Nephron progenitor cell (in vitro differentiated cells): ENCODE data around the gene VDR.

ENCODE experiments used
- DNase-seq: peaks from one replicate; pipeline ENCODE4 v3.0.0; 2021
- H3K27ac Mint-ChIP-seq: 2 replicates; pipeline ENCODE4 v1.8.0; 2021; ENCODE audit warnings: mild to moderate bottlenecking, moderate library complexity, mixed read lengths
- H3K27me3 Mint-ChIP-seq: 2 replicates; pipeline ENCODE4 v1.8.0; 2021; ENCODE audit warnings: mild to moderate bottlenecking, low read depth, mixed read lengths; ENCODE audit not compliant: poor library complexity
- H3K36me3 Mint-ChIP-seq: 2 replicates; pipeline ENCODE4 v1.8.0; 2021; ENCODE audit warnings: low read depth, mixed read lengths
- H3K4me1 Mint-ChIP-seq: 2 replicates; pipeline ENCODE4 v1.8.0; 2021; ENCODE audit warnings: mixed read lengths
- H3K4me3 Mint-ChIP-seq: 2 replicates; pipeline ENCODE4 v1.8.0; 2021; ENCODE audit warnings: mild to moderate bottlenecking, moderate library complexity, mixed read lengths
- H3K9me3 Mint-ChIP-seq: 2 replicates; pipeline ENCODE4 v1.8.0; 2021; ENCODE audit warnings: mild to moderate bottlenecking, moderate library complexity, mixed read lengths
- CTCF ChIP-seq: fragments of 200-600 bp; sonication (generic); IDR thresholded peaks from 2 replicates; pipeline ENCODE4 v1.5.0; 2021; ENCODE audit warnings: antibody characterized with exemption

Gene VDR

GRCh38 chr12:47896022-47896421 lies 8.8 kb downstream of the VDR start:
- H3K4me1 Mint-ChIP-seq, result no peaks in the 10 kb centered on the region
- no peak overlapping the region for H3K4me3 Mint-ChIP-seq
- DNase-seq, result no peak
- no peaks in the 10 kb centered on the region for H3K9me3 Mint-ChIP-seq
- H3K36me3 Mint-ChIP-seq, result no peaks in the 10 kb centered on the region
- H3K27me3 Mint-ChIP-seq, result peaks cover 64% of the 10 kb centered on the region
- no peak for TF ChIP-seq CTCF
- no peak overlapping the region for H3K27ac Mint-ChIP-seq

- Mint-ChIP-seq H3K27ac (no peak overlapping the region), H3K27me3 (peaks cover 50% of the 10 kb centered on the region), H3K36me3 (no peaks in the 10 kb centered on the region), H3K4me3 (no peak overlapping the region), H3K9me3 (no peaks in the 10 kb centered on the region), H3K4me1 (no peaks in the 10 kb centered on the region)
- no peak for DNase-seq
- no peak for TF ChIP-seq CTCF
Observed at GRCh38 chr12:47894652-47895051, 10.1 kb downstream of the VDR start.

- peaks cover 44% of the 10 kb centered on the region for H3K27me3 Mint-ChIP-seq
- H3K36me3 Mint-ChIP-seq, result no peaks in the 10 kb centered on the region
- TF ChIP-seq CTCF, result no peak
- no peaks in the 10 kb centered on the region for H3K4me1 Mint-ChIP-seq
- H3K9me3 Mint-ChIP-seq, result no peaks in the 10 kb centered on the region
- no peak overlapping the region for H3K27ac Mint-ChIP-seq
- no peak overlapping the region for H3K4me3 Mint-ChIP-seq
- no peak for DNase-seq
Observed at GRCh38 chr12:47894068-47894467, 10.7 kb downstream of the VDR start.

DNA sequence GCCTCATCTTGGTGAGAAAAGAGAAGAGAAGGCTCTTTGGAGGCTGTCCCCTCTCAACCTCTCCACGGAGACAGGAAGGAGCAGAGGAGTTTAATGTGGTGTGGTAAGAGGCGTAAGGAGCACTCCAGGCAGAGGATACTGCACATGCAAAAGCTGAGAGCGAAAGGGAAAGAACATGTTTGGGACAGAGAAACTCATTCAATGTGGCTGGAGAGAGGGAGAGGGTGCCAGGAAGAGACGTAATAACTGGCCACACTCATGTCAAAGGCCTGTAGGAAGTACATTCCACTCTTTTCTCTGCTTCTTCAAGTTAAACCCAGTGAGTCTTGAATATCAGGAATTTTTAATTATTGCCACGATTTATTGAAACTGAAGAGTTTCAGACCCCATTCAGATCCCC lies 12.0 kb downstream of the VDR start:
- no peak overlapping the region for H3K4me3 Mint-ChIP-seq
- no peaks in the 10 kb centered on the region for H3K9me3 Mint-ChIP-seq

GRCh38 chr12:47891356-47891755 lies 13.4 kb downstream of the VDR start:
- H3K4me1 Mint-ChIP-seq, result no peaks in the 10 kb centered on the region

More for the DNA sequence above, 12.0 kb downstream of the VDR start:
- Mint-ChIP-seq H3K27me3 (peaks cover 38% of the 10 kb centered on the region), H3K36me3 (no peaks in the 10 kb centered on the region), H3K27ac (no peak overlapping the region), H3K4me1 (no peaks in the 10 kb centered on the region)
- no peak for DNase-seq
- TF ChIP-seq CTCF, result no peak

More at GRCh38 chr12:47891356-47891755, 13.4 kb downstream of the VDR start:
- H3K27me3 Mint-ChIP-seq, result peaks cover 32% of the 10 kb centered on the region
- TF ChIP-seq CTCF, result no peak
- no peaks in the 10 kb centered on the region for H3K9me3 Mint-ChIP-seq
- no peak overlapping the region for H3K4me3 Mint-ChIP-seq
- no peak overlapping the region for H3K27ac Mint-ChIP-seq
- no peak for DNase-seq
- H3K36me3 Mint-ChIP-seq, result no peaks in the 10 kb centered on the region
